ENCODE data around the gene MRPS18A. TPM values are rescaled to one million over a fixed set of nuclear protein-coding genes. Genes with fewer than 3 reads are reported as not detected.
A peak's percentile ranks its signal among the peaks of the same experiment; 100 is the strongest.

The MRPS18A gene
- total RNA-seq, 1 donor from 2014 or later = 29.8 TPM

DNA sequence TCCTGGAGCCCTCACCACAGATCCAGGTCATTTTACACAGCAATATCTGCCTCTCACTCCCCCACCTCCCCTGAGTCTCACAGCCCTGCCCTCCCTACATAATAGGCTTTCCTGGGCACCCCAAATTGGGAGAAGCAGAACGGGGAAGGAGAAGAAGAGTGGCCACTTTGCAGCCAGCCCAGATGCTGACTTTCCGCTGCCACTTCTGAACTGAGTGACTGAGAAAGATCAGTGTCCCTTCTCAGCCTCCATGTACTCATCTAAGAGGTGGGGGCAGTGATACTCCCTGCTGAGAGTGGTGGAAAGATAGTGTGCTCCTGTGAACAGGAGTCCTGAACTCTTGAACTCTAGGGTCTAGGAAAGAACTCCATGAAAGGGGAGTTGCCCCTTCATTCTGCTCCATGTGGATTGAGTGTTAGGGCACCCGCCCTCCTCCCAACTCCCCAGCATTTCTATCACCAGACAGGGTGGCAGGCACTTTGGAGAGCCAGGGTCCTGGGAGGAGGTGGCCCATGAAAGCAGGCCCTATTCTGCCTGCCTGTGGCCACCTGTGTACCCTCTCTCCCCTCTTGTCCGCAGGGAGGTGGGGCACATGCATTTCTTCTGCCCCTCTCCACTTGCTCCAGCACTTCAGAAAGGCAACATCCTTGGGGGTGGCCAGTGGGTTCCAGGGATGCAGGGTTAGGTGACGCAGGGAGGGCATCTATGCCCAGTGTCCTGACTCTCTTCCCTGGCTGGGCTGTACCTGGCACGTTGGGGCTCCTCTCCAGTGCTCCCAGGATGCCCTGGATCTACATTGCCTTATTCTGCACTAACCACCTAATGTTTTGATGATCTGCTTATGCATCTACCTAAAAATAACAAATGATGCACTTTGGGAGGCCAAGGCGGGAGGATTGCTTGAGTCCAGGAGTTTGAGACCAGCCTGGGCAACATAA, 38.3 kb upstream of the MRPS18A start:
- Histone ChIP-seq H3K27me3 (no peaks in the 10 kb centered on the region), H3K36me3 (no peaks in the 10 kb centered on the region), H3K4me1 (no peaks in the 10 kb centered on the region), H3K27ac (no peak overlapping the region), H3K9me3 (peaks cover 0 to 9% of the 10 kb centered on the region in 2 donors), H3K4me3 (no peak overlapping the region)
- no peak for DNase-seq (ENCODE audit: low spot score in 2 of 2)
- intact Hi-C loops (cut with DNase I) = loop anchor here (2.0 kb wide), 1 partner anchor 353 kb away; no protein-coding TSS in a partner anchor
- TF ChIP-seq, protein P1, sequence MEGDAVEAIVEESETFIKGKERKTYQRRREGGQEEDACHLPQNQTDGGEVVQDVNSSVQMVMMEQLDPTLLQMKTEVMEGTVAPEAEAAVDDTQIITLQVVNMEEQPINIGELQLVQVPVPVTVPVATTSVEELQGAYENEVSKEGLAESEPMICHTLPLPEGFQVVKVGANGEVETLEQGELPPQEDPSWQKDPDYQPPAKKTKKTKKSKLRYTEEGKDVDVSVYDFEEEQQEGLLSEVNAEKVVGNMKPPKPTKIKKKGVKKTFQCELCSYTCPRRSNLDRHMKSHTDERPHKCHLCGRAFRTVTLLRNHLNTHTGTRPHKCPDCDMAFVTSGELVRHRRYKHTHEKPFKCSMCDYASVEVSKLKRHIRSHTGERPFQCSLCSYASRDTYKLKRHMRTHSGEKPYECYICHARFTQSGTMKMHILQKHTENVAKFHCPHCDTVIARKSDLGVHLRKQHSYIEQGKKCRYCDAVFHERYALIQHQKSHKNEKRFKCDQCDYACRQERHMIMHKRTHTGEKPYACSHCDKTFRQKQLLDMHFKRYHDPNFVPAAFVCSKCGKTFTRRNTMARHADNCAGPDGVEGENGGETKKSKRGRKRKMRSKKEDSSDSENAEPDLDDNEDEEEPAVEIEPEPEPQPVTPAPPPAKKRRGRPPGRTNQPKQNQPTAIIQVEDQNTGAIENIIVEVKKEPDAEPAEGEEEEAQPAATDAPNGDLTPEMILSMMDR (IDR thresholded peaks at IDR 0.05) = no peak

DNA sequence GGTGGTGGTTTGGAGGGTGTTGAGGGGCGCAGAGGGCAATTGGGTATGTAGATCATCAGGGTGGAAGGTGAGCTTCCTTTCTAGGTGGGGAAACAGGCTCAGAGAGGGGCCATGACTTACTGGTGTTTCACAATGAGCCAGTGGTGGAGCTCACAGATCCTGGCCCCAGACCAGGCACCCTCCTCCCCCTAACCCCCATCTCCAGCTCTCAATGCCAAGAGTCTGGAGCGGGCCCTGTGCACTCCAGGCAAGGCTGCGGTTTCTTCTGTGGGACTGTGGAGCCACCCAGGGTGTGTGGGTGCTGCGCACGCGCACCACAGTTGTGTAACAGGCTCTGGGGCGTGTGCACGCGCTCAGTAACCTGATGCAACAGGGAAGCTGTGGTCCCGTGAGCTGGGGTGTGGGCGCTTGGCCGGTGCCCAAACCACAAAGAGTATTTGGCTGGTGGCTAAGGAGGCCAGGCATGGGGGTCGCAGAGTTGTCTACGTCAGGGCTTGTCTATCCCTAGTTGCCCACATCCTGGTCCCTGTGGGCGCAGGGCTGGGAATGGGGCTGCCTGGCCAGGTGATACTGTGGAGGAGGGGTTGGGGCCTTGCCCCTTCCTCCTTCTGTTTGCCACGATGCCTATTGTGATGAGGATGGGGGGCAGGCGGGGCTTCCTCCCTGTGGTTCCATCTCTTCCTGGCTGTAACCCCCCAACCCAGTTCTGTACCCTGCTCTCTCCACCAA, 37.5 kb upstream of the MRPS18A start:
- Histone ChIP-seq H3K4me3 (no peak overlapping the region), H3K9me3 (peaks cover 0 to under 1% of the 10 kb centered on the region in 2 donors), H3K36me3 (no peaks in the 10 kb centered on the region), H3K27me3 (no peaks in the 10 kb centered on the region), H3K4me1 (no peaks in the 10 kb centered on the region), H3K27ac (no peak overlapping the region)
- TF ChIP-seq, protein P1 (IDR thresholded peaks at IDR 0.05) = no peak
- intact Hi-C loops (cut with DNase I) = loop anchor here (2.0 kb wide), 1 partner anchor 354 kb away; no protein-coding TSS in a partner anchor
- peak; percentile 43 to 76 for DNase-seq (ENCODE audit: low spot score in 2 of 2)

DNA sequence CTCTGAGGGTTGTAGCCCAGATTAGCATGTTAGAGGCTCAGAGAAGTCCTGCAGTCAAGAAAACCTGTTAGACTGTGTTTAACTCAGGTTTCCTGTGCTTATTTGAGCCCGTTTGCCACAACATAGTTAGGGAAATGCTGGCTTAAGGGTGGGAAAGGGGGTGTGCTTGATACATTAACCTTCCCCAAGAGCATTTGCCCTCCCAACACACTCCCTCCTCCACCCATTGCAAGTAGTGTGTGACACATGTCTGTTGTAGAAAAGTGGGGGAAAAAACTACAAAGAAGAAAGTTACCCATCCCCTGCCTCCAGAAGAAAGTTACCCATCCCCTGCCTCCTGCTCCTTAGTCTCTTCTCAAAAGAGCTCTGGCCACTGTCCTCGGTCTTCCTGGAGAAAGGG, 36.8 kb upstream of the MRPS18A start:
- no peak for DNase-seq (ENCODE audit: low spot score in 2 of 2)
- no peak overlapping the region for H3K4me3 ChIP-seq
- H3K27ac ChIP-seq = no peak overlapping the region
- intact Hi-C loops (cut with DNase I) = loop anchor here (2.0 kb wide), 1 partner anchor 354 kb away; no protein-coding TSS in a partner anchor
- H3K36me3 ChIP-seq = no peaks in the 10 kb centered on the region
- H3K9me3 ChIP-seq = no peaks in the 10 kb centered on the region
- no peaks in the 10 kb centered on the region for H3K27me3 ChIP-seq
- H3K4me1 ChIP-seq = no peaks in the 10 kb centered on the region
- TF ChIP-seq, protein P1 (IDR thresholded peaks at IDR 0.05) = no peak

DNA sequence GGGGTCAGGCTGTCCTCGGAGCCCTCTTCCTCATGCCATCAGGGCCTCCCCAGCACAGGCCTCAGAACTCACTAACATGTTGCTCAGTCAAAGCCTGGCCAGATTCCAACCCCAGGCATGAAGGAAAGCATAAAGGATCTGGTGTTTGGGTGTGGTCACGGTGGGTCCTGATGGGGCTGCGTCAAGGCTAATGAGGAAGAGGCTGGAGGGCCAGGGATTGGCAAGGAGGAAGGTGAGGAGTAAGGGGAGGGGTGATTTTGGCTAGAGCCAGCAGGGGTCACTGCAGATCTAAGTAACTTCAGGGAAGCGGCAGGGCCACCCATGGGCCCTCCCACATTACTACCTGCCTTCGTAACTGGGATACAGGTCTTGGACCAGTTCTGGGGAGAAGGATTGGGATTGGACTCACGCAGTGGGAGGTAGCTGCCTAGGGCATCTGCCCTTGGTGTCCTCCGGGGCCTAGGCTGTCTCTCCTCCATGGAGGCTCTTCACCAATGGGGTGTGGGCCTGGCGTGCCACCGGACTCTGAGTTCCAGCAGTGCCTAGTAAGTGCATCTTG, 36.2 kb upstream of the MRPS18A start:
- H3K27ac ChIP-seq = no peak overlapping the region
- no peaks in the 10 kb centered on the region for H3K36me3 ChIP-seq
- intact Hi-C loops (cut with DNase I) = loop anchor here (2.0 kb wide), 1 partner anchor 355 kb away; no protein-coding TSS in a partner anchor
- no peaks in the 10 kb centered on the region for H3K9me3 ChIP-seq
- no peaks in the 10 kb centered on the region for H3K27me3 ChIP-seq
- TF ChIP-seq, protein P1 (IDR thresholded peaks at IDR 0.05) = peak; percentile 6 to 36 (median 32)
- H3K4me3 ChIP-seq = no peak overlapping the region
- no peaks in the 10 kb centered on the region for H3K4me1 ChIP-seq
- DNase-seq (ENCODE audit: low spot score in 2 of 2) = no peak

DNA sequence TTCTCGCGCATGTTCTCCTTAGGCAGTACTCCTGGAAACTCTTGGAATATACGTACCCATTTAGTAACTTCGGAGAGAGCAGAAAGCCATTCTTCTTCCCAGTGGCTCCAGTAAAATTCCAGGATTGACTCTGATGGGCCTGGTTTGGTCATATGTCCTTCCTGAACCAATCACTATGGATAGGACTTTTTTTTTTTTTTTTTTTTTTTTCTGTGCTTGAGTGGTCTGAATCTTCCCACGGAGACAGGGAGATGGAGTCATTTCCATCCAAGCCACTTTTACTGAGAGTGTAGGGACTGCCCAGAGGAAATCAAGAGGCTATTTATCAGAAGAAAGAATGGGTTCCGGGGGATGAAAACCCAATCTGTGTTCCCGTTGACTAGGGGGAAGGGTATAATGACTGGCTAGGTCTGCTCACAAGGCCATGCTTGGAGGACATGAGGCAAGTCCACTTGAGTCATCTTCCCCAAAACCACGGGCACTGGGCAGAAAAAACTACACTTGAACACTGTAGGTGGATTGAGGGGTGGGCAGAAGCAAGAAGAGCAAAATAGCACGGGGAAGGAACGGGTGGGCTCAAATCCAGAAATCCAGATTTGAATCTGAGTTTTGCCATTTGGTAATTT, 35.4 kb upstream of the MRPS18A start:
- H3K27me3 ChIP-seq = no peaks in the 10 kb centered on the region
- H3K4me1 ChIP-seq = no peaks in the 10 kb centered on the region
- intact Hi-C loops (cut with DNase I) = no loop called here
- DNase-seq (ENCODE audit: low spot score in 2 of 2) = no peak
- H3K36me3 ChIP-seq = no peaks in the 10 kb centered on the region
- no peak overlapping the region for H3K4me3 ChIP-seq
- H3K27ac ChIP-seq = no peak overlapping the region
- TF ChIP-seq, protein P1 (IDR thresholded peaks at IDR 0.05) = no peak
- no peaks in the 10 kb centered on the region for H3K9me3 ChIP-seq

All from ascending aorta (tissue), 2 donors.